ENCODE results near the gene ZP3.
A peak's percentile ranks its signal among the peaks of the same experiment; 100 is the strongest.
"Not testable (repeated sequence)": the region's sequence is repeated elsewhere in the genome, so short reads cannot be mapped to it uniquely, and the experiment has no call there.

The ZP3 gene

GRCh38 chr7:76445577-76446008 lies 20.8 kb downstream of the ZP3 start:
- not testable (repeated sequence) for H3K4me3 ChIP-seq (ENCODE audit: low read depth in 1 of 2, low read length in 2 of 2); H3K27me3 ChIP-seq (ENCODE audit: low read depth, low read length); H3K36me3 ChIP-seq (ENCODE audit: control insufficient read depth in 1 of 2, insufficient read depth in 2 of 2, low read length in 2 of 2); H3K9me3 ChIP-seq (ENCODE audit: control insufficient read depth in 1 of 2, low read length in 2 of 2); H3K4me1 ChIP-seq (ENCODE audit: control insufficient read depth in 1 of 2, insufficient read depth in 2 of 2, low read length in 2 of 2); H3K27ac ChIP-seq (ENCODE audit: low read length)

- not testable (repeated sequence) for H3K27me3 ChIP-seq (ENCODE audit: low read depth, low read length); H3K36me3 ChIP-seq (ENCODE audit: control insufficient read depth in 1 of 2, insufficient read depth in 2 of 2, low read length in 2 of 2); H3K27ac ChIP-seq (ENCODE audit: low read length); H3K4me1 ChIP-seq (ENCODE audit: control insufficient read depth in 1 of 2, insufficient read depth in 2 of 2, low read length in 2 of 2); H3K9me3 ChIP-seq (ENCODE audit: control insufficient read depth in 1 of 2, low read length in 2 of 2); H3K4me3 ChIP-seq (ENCODE audit: low read depth in 1 of 2, low read length in 2 of 2)
These were observed 32.3 kb downstream of the ZP3 start for GRCh38 chr7:76457017-76457416.

GRCh38 chr7:76458504-76458903 lies 33.8 kb downstream of the ZP3 start:
- not testable (repeated sequence) for H3K4me3 ChIP-seq (ENCODE audit: low read depth in 1 of 2, low read length in 2 of 2); H3K4me1 ChIP-seq (ENCODE audit: control insufficient read depth in 1 of 2, insufficient read depth in 2 of 2, low read length in 2 of 2); H3K27me3 ChIP-seq (ENCODE audit: low read depth, low read length); H3K36me3 ChIP-seq (ENCODE audit: control insufficient read depth in 1 of 2, insufficient read depth in 2 of 2, low read length in 2 of 2); H3K27ac ChIP-seq (ENCODE audit: low read length); H3K9me3 ChIP-seq (ENCODE audit: control insufficient read depth in 1 of 2, low read length in 2 of 2)

GRCh38 chr7:76460767-76461166 lies 36.0 kb downstream of the ZP3 start:
- H3K36me3 ChIP-seq (ENCODE audit: control insufficient read depth in 1 of 2, insufficient read depth in 2 of 2, low read length in 2 of 2); H3K27me3 ChIP-seq (ENCODE audit: low read depth, low read length): not testable (repeated sequence)

GRCh38 chr7:76461464-76462101 lies 36.8 kb downstream of the ZP3 start, which contains the start of gene DTX2:
TSS of gene DTX2 (plus strand) at chr7:76461709. CDS start at chr7:76480510, 18,801 bp downstream.
- not testable (repeated sequence) for H3K27me3 ChIP-seq (ENCODE audit: low read depth, low read length); H3K4me1 ChIP-seq (ENCODE audit: control insufficient read depth in 1 of 2, insufficient read depth in 2 of 2, low read length in 2 of 2); H3K9me3 ChIP-seq (ENCODE audit: control insufficient read depth in 1 of 2, low read length in 2 of 2); H3K27ac ChIP-seq (ENCODE audit: low read length); H3K36me3 ChIP-seq (ENCODE audit: control insufficient read depth in 1 of 2, insufficient read depth in 2 of 2, low read length in 2 of 2)
- H3K4me3 ChIP-seq (ENCODE audit: low read depth in 1 of 2, low read length in 2 of 2): peak within 1 kb of the TSS in 1 of 2 donors; percentile 45

More at GRCh38 chr7:76460767-76461166, 36.0 kb downstream of the ZP3 start:
- H3K4me1 ChIP-seq (ENCODE audit: control insufficient read depth in 1 of 2, insufficient read depth in 2 of 2, low read length in 2 of 2); H3K27ac ChIP-seq (ENCODE audit: low read length); H3K4me3 ChIP-seq (ENCODE audit: low read depth in 1 of 2, low read length in 2 of 2); H3K9me3 ChIP-seq (ENCODE audit: control insufficient read depth in 1 of 2, low read length in 2 of 2): not testable (repeated sequence)

GRCh38 chr7:76462271-76462882 lies 37.6 kb downstream of the ZP3 start:
- not testable (repeated sequence) for H3K36me3 ChIP-seq (ENCODE audit: control insufficient read depth in 1 of 2, insufficient read depth in 2 of 2, low read length in 2 of 2); H3K27ac ChIP-seq (ENCODE audit: low read length); H3K4me3 ChIP-seq (ENCODE audit: low read depth in 1 of 2, low read length in 2 of 2)

GRCh38 chr7:76464959-76465358 lies 40.2 kb downstream of the ZP3 start:
- H3K4me1 ChIP-seq (ENCODE audit: control insufficient read depth in 1 of 2, insufficient read depth in 2 of 2, low read length in 2 of 2); H3K27me3 ChIP-seq (ENCODE audit: low read depth, low read length); H3K4me3 ChIP-seq (ENCODE audit: low read depth in 1 of 2, low read length in 2 of 2); H3K27ac ChIP-seq (ENCODE audit: low read length); H3K9me3 ChIP-seq (ENCODE audit: control insufficient read depth in 1 of 2, low read length in 2 of 2); H3K36me3 ChIP-seq (ENCODE audit: control insufficient read depth in 1 of 2, insufficient read depth in 2 of 2, low read length in 2 of 2): not testable (repeated sequence)

More at GRCh38 chr7:76462271-76462882, 37.6 kb downstream of the ZP3 start:
- H3K4me1 ChIP-seq (ENCODE audit: control insufficient read depth in 1 of 2, insufficient read depth in 2 of 2, low read length in 2 of 2); H3K9me3 ChIP-seq (ENCODE audit: control insufficient read depth in 1 of 2, low read length in 2 of 2); H3K27me3 ChIP-seq (ENCODE audit: low read depth, low read length): not testable (repeated sequence)

- H3K9me3 ChIP-seq (ENCODE audit: control insufficient read depth in 1 of 2, low read length in 2 of 2); H3K27ac ChIP-seq (ENCODE audit: low read length); H3K4me3 ChIP-seq (ENCODE audit: low read depth in 1 of 2, low read length in 2 of 2); H3K4me1 ChIP-seq (ENCODE audit: control insufficient read depth in 1 of 2, insufficient read depth in 2 of 2, low read length in 2 of 2); H3K36me3 ChIP-seq (ENCODE audit: control insufficient read depth in 1 of 2, insufficient read depth in 2 of 2, low read length in 2 of 2); H3K27me3 ChIP-seq (ENCODE audit: low read depth, low read length): not testable (repeated sequence)
These were observed 41.2 kb downstream of the ZP3 start for GRCh38 chr7:76465950-76466349.

GRCh38 chr7:76467743-76468404 lies 43.1 kb downstream of the ZP3 start:
- not testable (repeated sequence) for H3K4me1 ChIP-seq (ENCODE audit: control insufficient read depth in 1 of 2, insufficient read depth in 2 of 2, low read length in 2 of 2); H3K27me3 ChIP-seq (ENCODE audit: low read depth, low read length); H3K27ac ChIP-seq (ENCODE audit: low read length); H3K4me3 ChIP-seq (ENCODE audit: low read depth in 1 of 2, low read length in 2 of 2); H3K36me3 ChIP-seq (ENCODE audit: control insufficient read depth in 1 of 2, insufficient read depth in 2 of 2, low read length in 2 of 2); H3K9me3 ChIP-seq (ENCODE audit: control insufficient read depth in 1 of 2, low read length in 2 of 2)

GRCh38 chr7:76471556-76472221 lies 46.9 kb downstream of the ZP3 start:
- H3K4me1 ChIP-seq (ENCODE audit: control insufficient read depth in 1 of 2, insufficient read depth in 2 of 2, low read length in 2 of 2): not testable (repeated sequence)

GRCh38 chr7:76473097-76473496 lies 48.3 kb downstream of the ZP3 start:
- H3K27ac ChIP-seq (ENCODE audit: low read length); H3K36me3 ChIP-seq (ENCODE audit: control insufficient read depth in 1 of 2, insufficient read depth in 2 of 2, low read length in 2 of 2); H3K9me3 ChIP-seq (ENCODE audit: control insufficient read depth in 1 of 2, low read length in 2 of 2); H3K27me3 ChIP-seq (ENCODE audit: low read depth, low read length); H3K4me1 ChIP-seq (ENCODE audit: control insufficient read depth in 1 of 2, insufficient read depth in 2 of 2, low read length in 2 of 2); H3K4me3 ChIP-seq (ENCODE audit: low read depth in 1 of 2, low read length in 2 of 2): not testable (repeated sequence)

More at GRCh38 chr7:76471556-76472221, 46.9 kb downstream of the ZP3 start:
- not testable (repeated sequence) for H3K36me3 ChIP-seq (ENCODE audit: control insufficient read depth in 1 of 2, insufficient read depth in 2 of 2, low read length in 2 of 2); H3K4me3 ChIP-seq (ENCODE audit: low read depth in 1 of 2, low read length in 2 of 2); H3K27me3 ChIP-seq (ENCODE audit: low read depth, low read length); H3K27ac ChIP-seq (ENCODE audit: low read length); H3K9me3 ChIP-seq (ENCODE audit: control insufficient read depth in 1 of 2, low read length in 2 of 2)
